ENCODE data around the gene ENSA.
"Not testable (repeated sequence)": the region's sequence is repeated elsewhere in the genome, so short reads cannot be mapped to it uniquely, and the experiment has no call there.

The ENSA gene

GRCh38 chr1:150621497-150622302 is 7.7 kb downstream of the ENSA start:
- DNase-seq: peak; percentile 65

GRCh38 chr1:150620919-150621318 is 8.5 kb downstream of the ENSA start:
- DNase-seq: no peak

- peak; percentile 24 for DNase-seq
Measured at GRCh38 chr1:150619576-150620509, 9.6 kb downstream of the ENSA start.

GRCh38 chr1:150615346-150616201 is 13.8 kb downstream of the ENSA start:
- no peak for DNase-seq

- peak; percentile 72 for DNase-seq
Measured at GRCh38 chr1:150613061-150613920, 16.1 kb downstream of the ENSA start.

GRCh38 chr1:150612014-150612345 is 17.4 kb downstream of the ENSA start:
- DNase-seq: no peak

GRCh38 chr1:150610576-150610975 is 18.8 kb downstream of the ENSA start:
- DNase-seq: no peak

- DNase-seq: no peak
Measured at GRCh38 chr1:150609732-150610131, 19.7 kb downstream of the ENSA start.

- DNase-seq: no peak
Measured at GRCh38 chr1:150606463-150607142, 22.8 kb downstream of the ENSA start.

- not testable (repeated sequence) for DNase-seq
Measured at GRCh38 chr1:150605451-150605731, 24.0 kb downstream of the ENSA start.

GRCh38 chr1:150604226-150604588 is 25.2 kb downstream of the ENSA start:
- no peak for DNase-seq

GRCh38 chr1:150603711-150604110 is 25.7 kb downstream of the ENSA start:
- no peak for DNase-seq

GRCh38 chr1:150602372-150602771 is 27.0 kb downstream of the ENSA start:
- not testable (repeated sequence) for DNase-seq

GRCh38 chr1:150601540-150601939 is 27.9 kb downstream of the ENSA start:
- no peak for DNase-seq

- not testable (repeated sequence) for DNase-seq
Measured at GRCh38 chr1:150598346-150598745, 31.1 kb downstream of the ENSA start.

GRCh38 chr1:150596976-150597375 is 32.4 kb downstream of the ENSA start:
- DNase-seq: no peak

GRCh38 chr1:150596095-150596892 is 33.1 kb downstream of the ENSA start:
- DNase-seq: no peak

GRCh38 chr1:150582371-150582770 is 47.0 kb downstream of the ENSA start:
- no peak for DNase-seq

GRCh38 chr1:150581962-150582361 is 47.5 kb downstream of the ENSA start:
- not testable (repeated sequence) for DNase-seq

GRCh38 chr1:150581437-150581836 is 48.0 kb downstream of the ENSA start:
- DNase-seq: not testable (repeated sequence)

- not testable (repeated sequence) for DNase-seq
Measured at GRCh38 chr1:150580966-150581365, 48.4 kb downstream of the ENSA start.
